WTC11 (cell line): Measurements from ENCODE around the gene C1QTNF6. TPM values are rescaled to one million over a fixed set of nuclear protein-coding genes. Genes with fewer than 3 reads are reported as not detected.

Experiments
- ATAC-seq: fragments of 200-7000 bp; cut with Tn5 transposase; 2 replicates; pipeline ENCODE4 v1.10.0; 2021; ENCODE audit warnings: mild to moderate bottlenecking, moderate library complexity
- CTCF ChIA-PET: fragments of 300-600 bp; sonication (Branson Sonifier 250); formaldehyde crosslinking; loops from one replicate; lab custom pipeline; 2021; ENCODE audit warnings: antibody characterized with exemption; lab: Charles Lee
- POLR2A ChIA-PET: fragments of 350-600 bp; sonication (Branson Sonifier 250); formaldehyde crosslinking; loops from one replicate; lab custom pipeline; 2021; ENCODE audit warnings: antibody characterized with exemption; lab: Charles Lee
- DNase-seq: peaks from one replicate; pipeline ENCODE4 v3.0.0; 2021; ENCODE audit warnings: low spot score
- H3K27ac Mint-ChIP-seq: 2 replicates; pipeline ENCODE4 v1.8.0; 2021; ENCODE audit warnings: mixed read lengths
- H3K27me3 Mint-ChIP-seq: 2 replicates; pipeline ENCODE4 v1.8.0; 2021; ENCODE audit warnings: low read depth, mild to moderate bottlenecking, moderate library complexity, mixed read lengths
- H3K36me3 Mint-ChIP-seq: 2 replicates; pipeline ENCODE4 v1.8.0; 2021; ENCODE audit warnings: mixed read lengths
- H3K4me1 Mint-ChIP-seq: 2 replicates; pipeline ENCODE4 v1.8.0; 2022; ENCODE audit warnings: mixed read lengths
- H3K4me3 Mint-ChIP-seq: 2 replicates; pipeline ENCODE4 v1.8.0; 2021; ENCODE audit warnings: mild to moderate bottlenecking, moderate library complexity, mixed read lengths
- H3K9me3 Mint-ChIP-seq: 2 replicates; pipeline ENCODE4 v1.8.0; 2021; ENCODE audit warnings: mixed read lengths
- ELF4 ChIP-seq: sonication (generic); formaldehyde crosslinking; IDR thresholded peaks from 2 replicates; pipeline ENCODE4 v1.8.1; 2022; ENCODE audit warnings: low read depth, mild to moderate bottlenecking, moderate library complexity, missing genetic modification reagents
- EMX1 ChIP-seq: fragments of 250-450 bp; sonication (Bioruptor Pico); IDR thresholded peaks from 2 replicates; pipeline ENCODE4 v1.8.0; 2021; ENCODE audit warnings: mild to moderate bottlenecking
- FOXJ3 ChIP-seq: sonication (generic); formaldehyde crosslinking; IDR thresholded peaks from 2 replicates; pipeline ENCODE4 v1.9.0; 2021; ENCODE audit warnings: missing genetic modification reagents, mild to moderate bottlenecking, borderline replicate concordance
- GTF2I ChIP-seq: fragments of 250-450 bp; sonication (Bioruptor Pico); conservative IDR thresholded peaks from 2 replicates; pipeline ENCODE4 v1.4.0; 2021; ENCODE audit warnings: mild to moderate bottlenecking
- HMGA2 ChIP-seq: fragments of 250-450 bp; sonication (Bioruptor Pico); IDR thresholded peaks from 2 replicates; pipeline ENCODE4 v1.4.0; 2021; ENCODE audit warnings: mild to moderate bottlenecking, moderate library complexity
- NFATC4 ChIP-seq: fragments of 250-450 bp; sonication (Bioruptor Pico); IDR thresholded peaks from 2 replicates; pipeline ENCODE4 v1.9.0; 2021; ENCODE audit warnings: mild to moderate bottlenecking
- NR1H2 ChIP-seq: sonication (generic); formaldehyde crosslinking; IDR thresholded peaks from 2 replicates; pipeline ENCODE4 v1.9.0; 2021; ENCODE audit warnings: mild to moderate bottlenecking, moderate library complexity, missing genetic modification reagents
- NR2C2 ChIP-seq: sonication (generic); formaldehyde crosslinking; IDR thresholded peaks from 2 replicates; pipeline ENCODE4 v1.8.0; 2022; ENCODE audit warnings: mild to moderate bottlenecking, missing genetic modification reagents
- RORB ChIP-seq: fragments of 250-450 bp; sonication (Bioruptor Pico); IDR thresholded peaks from 2 replicates; pipeline ENCODE4 v1.9.0; 2021; ENCODE audit warnings: mild to moderate bottlenecking
- SMAD3 ChIP-seq: sonication (generic); formaldehyde crosslinking; IDR thresholded peaks from 2 replicates; pipeline ENCODE4 v1.8.0; 2022; ENCODE audit warnings: missing genetic modification reagents, mild to moderate bottlenecking, borderline replicate concordance
- TCF7 ChIP-seq: sonication (generic); formaldehyde crosslinking; IDR thresholded peaks from 2 replicates; pipeline ENCODE4 v1.8.0; 2022; ENCODE audit warnings: mild to moderate bottlenecking, low read depth, missing genetic modification reagents, moderate library complexity
- ZNF317 ChIP-seq: sonication (generic); formaldehyde crosslinking; IDR thresholded peaks from 2 replicates; pipeline ENCODE4 v1.8.1; 2023; ENCODE audit warnings: low read depth, mild to moderate bottlenecking, moderate library complexity, missing genetic modification reagents, borderline replicate concordance
- ZNF416 ChIP-seq: fragments of 250-450 bp; sonication (Bioruptor Pico); IDR thresholded peaks from 2 replicates; pipeline ENCODE4 v1.9.0; 2021; ENCODE audit warnings: mild to moderate bottlenecking, inconsistent platforms
- total RNA-seq: library from RNA; stranded (reverse); gene quantifications from 3 replicates; pipeline ENCODE4 v1.2.3, GENCODE V29; 2021
- TF ChIP-seq, protein P1 (sequence below): sonication (generic); formaldehyde crosslinking; IDR thresholded peaks from 2 replicates; pipeline ENCODE4 v1.8.0; 2022; ENCODE audit warnings: mild to moderate bottlenecking, missing genetic modification reagents
- TF ChIP-seq, protein P2 (sequence below): fragments of 250-450 bp; sonication (Bioruptor Pico); IDR thresholded peaks from 2 replicates; pipeline ENCODE4 v1.9.0; 2021; ENCODE audit warnings: moderate library complexity, mild to moderate bottlenecking, inconsistent platforms, borderline replicate concordance
- TF ChIP-seq, protein P3 (sequence below): sonication (generic); formaldehyde crosslinking; conservative IDR thresholded peaks from 2 replicates; pipeline ENCODE4 v1.8.1; 2022; ENCODE audit warnings: mild to moderate bottlenecking, missing genetic modification reagents
- TF ChIP-seq, protein P4 (sequence below): sonication (generic); formaldehyde crosslinking; IDR thresholded peaks from 2 replicates; pipeline ENCODE4 v1.8.1; 2023; ENCODE audit warnings: mild to moderate bottlenecking, missing genetic modification reagents, borderline replicate concordance
- TF ChIP-seq, protein P5 (sequence below): sonication (generic); formaldehyde crosslinking; IDR thresholded peaks from 2 replicates; pipeline ENCODE4 v1.8.1; 2022; ENCODE audit warnings: low read depth, missing genetic modification reagents, borderline replicate concordance
- TF ChIP-seq, protein P6 (sequence below): sonication (generic); formaldehyde crosslinking; IDR thresholded peaks from 2 replicates; pipeline ENCODE4 v1.8.1; 2023; ENCODE audit warnings: mild to moderate bottlenecking, missing genetic modification reagents
- TF ChIP-seq, protein P7 (sequence below): sonication (generic); formaldehyde crosslinking; IDR thresholded peaks from 2 replicates; pipeline ENCODE4 v1.8.0; 2023; ENCODE audit warnings: missing genetic modification reagents

The C1QTNF6 gene
- total RNA-seq, 1 experiment from 2014 or later, result 5.9 TPM

DNA sequence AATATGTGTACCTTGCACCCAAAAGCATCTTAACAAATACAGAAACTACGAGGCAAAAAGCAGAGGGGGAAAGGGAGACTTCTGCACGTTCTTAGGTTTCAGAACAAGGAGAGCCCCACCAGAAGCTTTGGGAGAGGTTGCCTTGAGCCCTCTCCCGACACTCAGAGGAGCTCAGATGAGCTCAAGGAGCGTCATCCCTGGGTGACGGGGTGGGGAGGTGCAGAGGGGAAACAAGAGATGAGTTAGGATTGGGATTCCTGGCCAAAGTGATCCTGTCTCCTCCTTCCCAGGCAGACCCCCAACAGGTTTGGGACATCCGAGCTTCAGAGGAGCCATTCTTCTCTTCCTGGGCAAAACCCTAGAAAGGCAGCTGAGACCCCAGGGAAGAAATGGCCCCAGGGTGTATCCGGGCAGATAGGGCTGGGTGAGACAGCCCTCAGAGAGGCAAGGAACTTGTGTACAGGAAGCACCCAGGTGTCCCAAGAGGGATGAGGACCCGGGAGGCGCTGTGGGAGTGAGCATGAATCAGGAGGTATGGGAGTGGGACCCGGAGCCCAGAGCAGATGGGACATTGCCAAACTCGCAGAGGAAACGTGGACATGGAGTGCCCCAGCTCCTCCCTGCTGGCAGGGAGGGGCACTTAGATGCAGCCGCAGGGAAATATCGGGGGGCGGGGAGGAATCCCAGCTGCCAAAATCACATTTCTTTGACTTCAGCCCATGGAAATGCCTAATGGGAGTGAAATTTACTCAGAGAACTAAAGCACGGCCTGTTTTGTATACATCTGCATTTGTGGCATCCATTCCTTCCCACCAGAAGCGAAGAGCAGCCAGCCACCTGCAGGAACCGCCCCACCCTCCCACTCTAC is 12.4 kb downstream of the C1QTNF6 start:
- Mint-ChIP-seq H3K4me3 (no peak overlapping the region), H3K36me3 (no peaks in the 10 kb centered on the region), H3K9me3 (no peaks in the 10 kb centered on the region), H3K27ac (no peak overlapping the region), H3K4me1 (peaks cover 38% of the 10 kb centered on the region), H3K27me3 (no peaks in the 10 kb centered on the region; the same call in 1 of the 2 replicates)
- ChIA-PET POLR2A (no interaction called here), CTCF (interaction anchor here (0.6 to 2.2 kb wide), 3 partner anchors 9 to 80 kb away, joined by 3 to 6 read pairs (median 3); no protein-coding TSS in a partner anchor)
- DNase-seq, result peak; percentile 5
- TF ChIP-seq, protein P1, sequence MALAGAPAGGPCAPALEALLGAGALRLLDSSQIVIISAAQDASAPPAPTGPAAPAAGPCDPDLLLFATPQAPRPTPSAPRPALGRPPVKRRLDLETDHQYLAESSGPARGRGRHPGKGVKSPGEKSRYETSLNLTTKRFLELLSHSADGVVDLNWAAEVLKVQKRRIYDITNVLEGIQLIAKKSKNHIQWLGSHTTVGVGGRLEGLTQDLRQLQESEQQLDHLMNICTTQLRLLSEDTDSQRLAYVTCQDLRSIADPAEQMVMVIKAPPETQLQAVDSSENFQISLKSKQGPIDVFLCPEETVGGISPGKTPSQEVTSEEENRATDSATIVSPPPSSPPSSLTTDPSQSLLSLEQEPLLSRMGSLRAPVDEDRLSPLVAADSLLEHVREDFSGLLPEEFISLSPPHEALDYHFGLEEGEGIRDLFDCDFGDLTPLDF (CRISPR knock-in tag), result no peak
- TF ChIP-seq, protein P2, sequence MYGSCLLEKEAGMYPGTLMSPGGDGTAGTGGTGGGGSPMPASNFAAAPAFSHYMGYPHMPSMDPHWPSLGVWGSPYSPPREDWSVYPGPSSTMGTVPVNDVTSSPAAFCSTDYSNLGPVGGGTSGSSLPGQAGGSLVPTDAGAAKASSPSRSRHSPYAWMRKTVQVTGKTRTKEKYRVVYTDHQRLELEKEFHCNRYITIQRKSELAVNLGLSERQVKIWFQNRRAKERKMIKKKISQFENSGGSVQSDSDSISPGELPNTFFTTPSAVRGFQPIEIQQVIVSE (CRISPR knock-in tag), result no peak
- TF ChIP-seq NR2C2 (CRISPR knock-in tag) (no peak), NFATC4 (CRISPR knock-in tag) (no peak), ZNF317 (CRISPR knock-in tag) (no peak), TCF7 (CRISPR knock-in tag) (no peak), RORB (CRISPR knock-in tag) (no peak), EMX1 (CRISPR knock-in tag) (no peak), FOXJ3 (CRISPR knock-in tag) (no peak), ZNF416 (CRISPR knock-in tag) (no peak), NR1H2 (CRISPR knock-in tag) (no peak), SMAD3 (no peak), GTF2I (CRISPR knock-in tag) (no peak), HMGA2 (CRISPR knock-in tag) (no peak), ELF4 (CRISPR knock-in tag) (no peak)
- TF ChIP-seq, protein P3, sequence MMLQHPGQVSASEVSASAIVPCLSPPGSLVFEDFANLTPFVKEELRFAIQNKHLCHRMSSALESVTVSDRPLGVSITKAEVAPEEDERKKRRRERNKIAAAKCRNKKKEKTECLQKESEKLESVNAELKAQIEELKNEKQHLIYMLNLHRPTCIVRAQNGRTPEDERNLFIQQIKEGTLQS, result no peak
- TF ChIP-seq, protein P4, sequence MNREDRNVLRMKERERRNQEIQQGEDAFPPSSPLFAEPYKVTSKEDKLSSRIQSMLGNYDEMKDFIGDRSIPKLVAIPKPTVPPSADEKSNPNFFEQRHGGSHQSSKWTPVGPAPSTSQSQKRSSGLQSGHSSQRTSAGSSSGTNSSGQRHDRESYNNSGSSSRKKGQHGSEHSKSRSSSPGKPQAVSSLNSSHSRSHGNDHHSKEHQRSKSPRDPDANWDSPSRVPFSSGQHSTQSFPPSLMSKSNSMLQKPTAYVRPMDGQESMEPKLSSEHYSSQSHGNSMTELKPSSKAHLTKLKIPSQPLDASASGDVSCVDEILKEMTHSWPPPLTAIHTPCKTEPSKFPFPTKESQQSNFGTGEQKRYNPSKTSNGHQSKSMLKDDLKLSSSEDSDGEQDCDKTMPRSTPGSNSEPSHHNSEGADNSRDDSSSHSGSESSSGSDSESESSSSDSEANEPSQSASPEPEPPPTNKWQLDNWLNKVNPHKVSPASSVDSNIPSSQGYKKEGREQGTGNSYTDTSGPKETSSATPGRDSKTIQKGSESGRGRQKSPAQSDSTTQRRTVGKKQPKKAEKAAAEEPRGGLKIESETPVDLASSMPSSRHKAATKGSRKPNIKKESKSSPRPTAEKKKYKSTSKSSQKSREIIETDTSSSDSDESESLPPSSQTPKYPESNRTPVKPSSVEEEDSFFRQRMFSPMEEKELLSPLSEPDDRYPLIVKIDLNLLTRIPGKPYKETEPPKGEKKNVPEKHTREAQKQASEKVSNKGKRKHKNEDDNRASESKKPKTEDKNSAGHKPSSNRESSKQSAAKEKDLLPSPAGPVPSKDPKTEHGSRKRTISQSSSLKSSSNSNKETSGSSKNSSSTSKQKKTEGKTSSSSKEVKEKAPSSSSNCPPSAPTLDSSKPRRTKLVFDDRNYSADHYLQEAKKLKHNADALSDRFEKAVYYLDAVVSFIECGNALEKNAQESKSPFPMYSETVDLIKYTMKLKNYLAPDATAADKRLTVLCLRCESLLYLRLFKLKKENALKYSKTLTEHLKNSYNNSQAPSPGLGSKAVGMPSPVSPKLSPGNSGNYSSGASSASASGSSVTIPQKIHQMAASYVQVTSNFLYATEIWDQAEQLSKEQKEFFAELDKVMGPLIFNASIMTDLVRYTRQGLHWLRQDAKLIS (CRISPR knock-in tag), result no peak
- TF ChIP-seq, protein P5, sequence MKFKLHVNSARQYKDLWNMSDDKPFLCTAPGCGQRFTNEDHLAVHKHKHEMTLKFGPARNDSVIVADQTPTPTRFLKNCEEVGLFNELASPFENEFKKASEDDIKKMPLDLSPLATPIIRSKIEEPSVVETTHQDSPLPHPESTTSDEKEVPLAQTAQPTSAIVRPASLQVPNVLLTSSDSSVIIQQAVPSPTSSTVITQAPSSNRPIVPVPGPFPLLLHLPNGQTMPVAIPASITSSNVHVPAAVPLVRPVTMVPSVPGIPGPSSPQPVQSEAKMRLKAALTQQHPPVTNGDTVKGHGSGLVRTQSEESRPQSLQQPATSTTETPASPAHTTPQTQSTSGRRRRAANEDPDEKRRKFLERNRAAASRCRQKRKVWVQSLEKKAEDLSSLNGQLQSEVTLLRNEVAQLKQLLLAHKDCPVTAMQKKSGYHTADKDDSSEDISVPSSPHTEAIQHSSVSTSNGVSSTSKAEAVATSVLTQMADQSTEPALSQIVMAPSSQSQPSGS, result no peak
- TF ChIP-seq, protein P6, sequence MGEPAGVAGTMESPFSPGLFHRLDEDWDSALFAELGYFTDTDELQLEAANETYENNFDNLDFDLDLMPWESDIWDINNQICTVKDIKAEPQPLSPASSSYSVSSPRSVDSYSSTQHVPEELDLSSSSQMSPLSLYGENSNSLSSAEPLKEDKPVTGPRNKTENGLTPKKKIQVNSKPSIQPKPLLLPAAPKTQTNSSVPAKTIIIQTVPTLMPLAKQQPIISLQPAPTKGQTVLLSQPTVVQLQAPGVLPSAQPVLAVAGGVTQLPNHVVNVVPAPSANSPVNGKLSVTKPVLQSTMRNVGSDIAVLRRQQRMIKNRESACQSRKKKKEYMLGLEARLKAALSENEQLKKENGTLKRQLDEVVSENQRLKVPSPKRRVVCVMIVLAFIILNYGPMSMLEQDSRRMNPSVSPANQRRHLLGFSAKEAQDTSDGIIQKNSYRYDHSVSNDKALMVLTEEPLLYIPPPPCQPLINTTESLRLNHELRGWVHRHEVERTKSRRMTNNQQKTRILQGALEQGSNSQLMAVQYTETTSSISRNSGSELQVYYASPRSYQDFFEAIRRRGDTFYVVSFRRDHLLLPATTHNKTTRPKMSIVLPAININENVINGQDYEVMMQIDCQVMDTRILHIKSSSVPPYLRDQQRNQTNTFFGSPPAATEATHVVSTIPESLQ (CRISPR knock-in tag), result no peak
- TF ChIP-seq, protein P7, sequence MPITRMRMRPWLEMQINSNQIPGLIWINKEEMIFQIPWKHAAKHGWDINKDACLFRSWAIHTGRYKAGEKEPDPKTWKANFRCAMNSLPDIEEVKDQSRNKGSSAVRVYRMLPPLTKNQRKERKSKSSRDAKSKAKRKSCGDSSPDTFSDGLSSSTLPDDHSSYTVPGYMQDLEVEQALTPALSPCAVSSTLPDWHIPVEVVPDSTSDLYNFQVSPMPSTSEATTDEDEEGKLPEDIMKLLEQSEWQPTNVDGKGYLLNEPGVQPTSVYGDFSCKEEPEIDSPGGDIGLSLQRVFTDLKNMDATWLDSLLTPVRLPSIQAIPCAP (CRISPR knock-in tag), result no peak
- no peak for ATAC-seq
